Activated naive CD4-positive, alpha-beta T cell treated with Interleukin-2 at 50 U/mL for 16 hours (primary cell): ENCODE results near the gene SLC39A11.
"Not testable (repeated sequence)": the region's sequence is repeated elsewhere in the genome, so short reads cannot be mapped to it uniquely, and the experiment has no call there.

Experiments used
- DNase-seq: peaks from one replicate; pipeline ENCODE4 v3.0.0-alpha.2; 2020

SLC39A11 gene

DNA sequence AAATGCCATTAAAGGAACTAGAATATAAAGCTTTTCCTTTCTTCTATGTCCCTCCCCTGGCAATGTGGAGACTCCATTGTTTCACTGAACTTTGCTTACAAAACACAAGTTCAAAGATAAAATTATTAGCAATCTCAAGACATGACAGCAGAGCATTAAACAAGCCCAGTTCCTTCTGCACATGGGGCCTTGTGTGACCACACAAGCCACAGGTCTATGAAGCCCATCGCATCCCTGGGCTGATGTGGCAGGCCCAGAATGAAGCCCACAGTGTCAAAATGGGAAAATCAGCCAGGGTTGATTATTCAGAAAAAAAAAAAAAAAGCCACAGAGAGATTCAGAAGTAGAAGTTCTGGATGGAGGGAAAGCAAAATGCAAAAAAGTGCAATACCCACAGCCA is 12.9 kb upstream of the SLC39A11 start:
- DNase-seq, result no peak

DNA sequence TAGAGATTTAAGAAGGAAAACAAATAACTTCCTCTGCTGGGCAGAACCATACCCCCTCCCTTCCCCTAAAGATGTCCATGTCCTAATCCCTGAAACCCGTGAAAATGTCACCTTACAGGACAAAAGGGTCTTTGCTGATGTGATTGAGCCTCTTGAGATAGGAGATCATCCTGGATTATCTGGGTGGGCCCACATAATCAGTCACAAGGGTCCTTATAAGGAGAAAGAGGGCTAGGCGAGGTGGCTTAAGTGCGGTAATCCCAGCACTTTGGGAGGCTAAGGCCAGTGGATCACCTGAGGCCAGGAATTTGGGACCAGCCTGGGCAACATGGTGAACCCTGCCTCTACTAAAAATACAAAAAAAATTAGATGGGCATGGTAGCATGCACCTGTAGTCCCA is 12.0 kb upstream of the SLC39A11 start:
- DNase-seq, result no peak

GRCh38 chr17:73103641-73104335 is 11.3 kb upstream of the SLC39A11 start:
- no peak for DNase-seq

DNA sequence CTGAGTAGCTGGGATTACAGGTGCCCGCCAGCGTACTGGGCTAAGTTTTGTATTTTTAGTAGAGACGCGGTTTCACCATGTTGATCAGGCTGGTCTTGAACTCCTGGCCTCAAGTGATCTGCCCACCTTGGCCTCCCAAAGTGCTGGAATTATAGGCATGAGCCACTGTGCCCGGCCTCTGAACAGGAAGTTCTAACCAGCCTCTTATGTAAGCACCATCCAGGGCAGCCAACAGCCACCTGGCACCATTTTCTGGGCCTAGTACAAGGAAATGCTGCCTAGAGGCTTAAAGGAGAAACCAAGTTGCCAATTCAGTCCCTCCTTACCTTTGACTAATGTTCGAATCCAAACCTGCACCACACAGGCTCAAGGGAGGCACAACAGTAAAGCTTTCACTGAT is 8.5 kb upstream of the SLC39A11 start:
- no peak for DNase-seq

GRCh38 chr17:73100363-73100762 is 7.9 kb upstream of the SLC39A11 start:
- DNase-seq, result no peak

GRCh38 chr17:73099511-73099910 is 7.0 kb upstream of the SLC39A11 start:
- no peak for DNase-seq

- DNase-seq, result no peak
Observed at GRCh38 chr17:73098919-73099318, 6.4 kb upstream of the SLC39A11 start.

- not testable (repeated sequence) for DNase-seq
Observed at GRCh38 chr17:73097973-73098765, 5.7 kb upstream of the SLC39A11 start.

GRCh38 chr17:73096866-73097265 is 4.4 kb upstream of the SLC39A11 start:
- DNase-seq, result no peak

DNA sequence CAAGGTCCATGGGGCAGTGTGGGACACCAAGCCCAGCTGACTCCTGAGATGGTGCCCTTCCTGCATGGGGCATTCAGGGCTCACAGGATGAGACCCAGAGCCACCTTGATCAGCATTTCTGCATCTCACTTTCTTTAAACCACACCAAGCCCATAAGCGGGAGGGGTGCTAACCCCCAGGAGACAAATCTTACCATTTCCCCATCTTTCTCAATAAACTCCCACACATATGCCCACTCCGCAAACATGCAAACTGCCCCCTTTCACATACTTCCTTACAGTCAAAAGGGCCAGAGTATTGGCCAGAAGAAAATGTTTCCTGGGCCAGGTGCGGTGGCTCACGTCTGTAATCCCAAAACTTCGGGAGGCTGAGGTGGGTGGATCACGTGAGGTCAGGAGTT is 3.7 kb upstream of the SLC39A11 start:
- DNase-seq, result no peak

DNA sequence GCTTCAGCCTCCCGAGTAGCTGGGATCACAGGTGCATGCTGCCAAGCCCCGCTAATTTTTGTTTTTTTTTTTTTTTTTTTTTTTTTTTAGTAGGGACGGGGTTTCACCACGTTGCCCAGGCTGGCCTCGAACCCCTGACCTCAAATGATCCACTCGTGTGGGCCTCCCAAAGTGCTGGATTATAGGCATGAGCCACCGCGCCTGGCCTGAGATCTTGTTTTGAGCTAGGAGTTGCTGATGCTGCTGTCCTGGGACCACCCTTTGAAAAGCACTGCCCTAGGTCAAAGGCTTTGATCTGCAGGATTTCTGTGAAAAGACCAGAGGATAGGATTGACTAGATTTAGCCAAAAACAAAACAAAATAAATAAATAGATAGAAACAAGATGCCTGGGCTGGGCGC is 798 bp upstream of the SLC39A11 start:
- DNase-seq, result no peak

GRCh38 chr17:73091770-73092522 is 542 bp downstream of the SLC39A11 start:
- DNase-seq, result no peak

DNA sequence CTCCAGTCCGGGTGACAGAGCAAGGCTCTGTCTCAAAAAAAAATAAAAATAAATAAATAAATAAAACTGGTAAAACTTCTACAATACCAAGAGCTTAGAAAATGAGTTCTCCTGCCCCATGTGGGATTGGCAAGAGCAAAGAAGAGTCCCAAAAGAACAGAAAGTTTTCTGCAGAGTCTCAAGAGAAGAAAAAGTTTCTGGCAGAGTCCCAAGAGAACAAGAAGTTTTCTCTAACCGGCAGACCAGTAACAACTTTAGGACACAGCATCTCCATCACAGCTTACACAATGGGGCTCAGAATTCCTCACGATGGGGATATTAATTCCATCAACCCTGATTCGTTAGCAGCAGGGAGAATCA is 1.1 kb downstream of the SLC39A11 start:
- DNase-seq, result no peak

- DNase-seq, result no peak
Observed at GRCh38 chr17:73090396-73091202, 1.9 kb downstream of the SLC39A11 start.

GRCh38 chr17:73089322-73090317 is 2.9 kb downstream of the SLC39A11 start:
- no peak for DNase-seq

GRCh38 chr17:73088561-73088960 is 3.9 kb downstream of the SLC39A11 start:
- DNase-seq, result no peak

DNA sequence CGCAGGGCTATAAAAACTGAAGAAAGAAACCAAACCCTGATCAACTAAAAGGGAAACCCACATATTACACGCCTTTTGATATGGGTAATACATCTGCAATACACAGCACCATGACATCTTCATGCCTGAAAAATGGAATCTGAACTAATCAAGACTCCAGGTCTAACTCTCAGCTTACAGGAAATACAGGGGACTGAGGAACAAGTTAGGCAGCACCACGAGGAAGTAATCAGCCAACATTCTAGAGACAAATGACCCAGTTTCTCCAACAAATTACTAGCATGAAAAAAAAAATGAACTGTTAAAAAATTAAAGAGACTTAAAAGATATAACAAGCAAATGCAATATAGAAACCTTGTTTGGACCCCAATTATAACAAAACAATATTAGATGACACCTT is 9.1 kb downstream of the SLC39A11 start:
- no peak for DNase-seq

DNA sequence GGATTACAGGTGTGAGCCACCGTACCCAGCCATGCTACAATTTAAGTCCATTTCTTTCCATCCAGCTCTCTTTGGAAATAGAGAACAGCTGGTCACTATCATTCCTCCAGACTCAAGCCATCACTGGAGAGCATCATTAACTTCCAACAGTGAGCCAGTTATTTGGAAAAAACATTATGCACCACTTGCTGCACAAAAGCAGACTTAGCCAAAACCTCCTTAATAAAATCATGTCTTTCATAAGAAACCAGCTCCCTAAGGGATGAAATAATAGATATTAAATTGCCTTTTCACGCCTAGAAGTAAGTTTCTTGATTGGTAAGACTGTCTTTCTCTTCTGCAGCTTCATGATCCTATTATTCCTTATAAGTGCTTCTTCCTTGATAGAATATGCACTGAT is 17.9 kb downstream of the SLC39A11 start:
- no peak for DNase-seq

DNA sequence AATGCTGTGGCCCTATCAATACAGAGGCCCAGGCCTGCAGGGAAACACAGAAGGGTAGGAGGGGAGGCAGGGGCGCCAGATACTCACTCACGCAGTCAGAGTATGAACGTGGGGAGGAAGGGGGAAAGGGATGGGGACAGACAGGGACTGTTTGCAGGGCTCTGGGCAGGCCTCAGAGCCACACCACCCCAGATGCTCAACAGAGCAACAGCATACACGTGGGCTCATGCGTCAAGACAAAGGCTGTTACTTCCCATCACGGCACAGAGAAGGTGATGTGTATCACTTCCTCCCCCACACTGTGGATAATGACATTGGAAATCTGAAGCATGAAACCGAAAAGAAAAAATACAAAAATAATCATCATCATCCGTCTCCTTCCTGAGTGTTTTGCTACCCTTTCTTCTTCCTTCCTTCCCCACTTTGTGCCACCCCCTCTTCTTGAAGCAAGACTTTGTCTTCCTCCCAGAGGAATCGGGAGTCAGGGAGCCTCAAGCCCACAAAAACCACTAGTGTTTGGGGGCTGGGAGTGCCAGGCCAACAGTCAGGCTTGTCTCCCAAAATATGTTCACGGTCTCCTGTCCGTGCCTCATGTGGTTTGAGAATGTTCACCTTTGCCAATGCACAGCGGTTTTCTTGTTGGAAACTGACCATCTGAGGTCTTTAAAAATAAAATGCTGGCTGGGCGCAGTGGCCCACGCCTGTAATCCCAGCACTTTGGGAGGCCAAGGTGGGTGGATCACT is 20.1 kb downstream of the SLC39A11 start:
- DNase-seq, result no peak

- no peak for DNase-seq
Observed at GRCh38 chr17:73071066-73071999, 21.2 kb downstream of the SLC39A11 start.
